ENCODE measurements around the gene AFAP1.

Gene AFAP1

GRCh38 chr4:7876201-7876875 lies 63.3 kb downstream of the AFAP1 start:
- Histone ChIP-seq H3K4me1 (ENCODE audit: insufficient read depth, low read length, poor library complexity, severe bottlenecking) (no peaks in the 10 kb centered on the region), H3K9ac (ENCODE audit: low read depth, low read length, poor library complexity, severe bottlenecking) (no peak overlapping the region), H3K4me2 (ENCODE audit: low read depth, low read length, poor library complexity, severe bottlenecking) (no peak overlapping the region), H2AFZ (ENCODE audit: low read length) (no peak overlapping the region), H3K9me3 (ENCODE audit: insufficient read depth, low read depth, low read length) (no peaks in the 10 kb centered on the region), H3F3A (ENCODE audit: low read depth) (no peaks in the 10 kb centered on the region), H3K79me2 (ENCODE audit: insufficient read depth, low read length) (no peaks in the 10 kb centered on the region), H3K4me3 (ENCODE audit: low read length, poor library complexity, severe bottlenecking) (no peak overlapping the region), H3K27me3 (ENCODE audit: insufficient read depth, low read length, poor library complexity, severe bottlenecking) (no peaks in the 10 kb centered on the region), H3K36me3 (ENCODE audit: insufficient read depth, low read length) (no peaks in the 10 kb centered on the region), H4K20me1 (ENCODE audit: insufficient read depth, low read length, poor library complexity, severe bottlenecking) (no peaks in the 10 kb centered on the region), H3K9me2 (replicated peaks; ENCODE audit: low read depth, low read length) (no peaks in the 10 kb centered on the region)
- no peak for TF ChIP-seq EZH2phosphoT487 (IDR thresholded peaks at IDR 0.05; ENCODE audit: borderline replicate concordance)
- no peak for TF ChIP-seq CTCF (conservative IDR thresholded peaks at IDR 0.05; ENCODE audit: low read length)

- no peaks in the 10 kb centered on the region for H4K20me1 ChIP-seq (ENCODE audit: insufficient read depth, low read length, poor library complexity, severe bottlenecking)
- H3K9me3 ChIP-seq (ENCODE audit: insufficient read depth, low read depth, low read length): no peaks in the 10 kb centered on the region
- H3K79me2 ChIP-seq (ENCODE audit: insufficient read depth, low read length): no peaks in the 10 kb centered on the region
These were observed 64.8 kb downstream of the AFAP1 start for GRCh38 chr4:7874838-7875237.

GRCh38 chr4:7873881-7874280 lies 65.8 kb downstream of the AFAP1 start:
- H3K27me3 ChIP-seq (ENCODE audit: insufficient read depth, low read length, poor library complexity, severe bottlenecking): no peaks in the 10 kb centered on the region
- H3K4me1 ChIP-seq (ENCODE audit: insufficient read depth, low read length, poor library complexity, severe bottlenecking): no peaks in the 10 kb centered on the region
- H4K20me1 ChIP-seq (ENCODE audit: insufficient read depth, low read length, poor library complexity, severe bottlenecking): no peaks in the 10 kb centered on the region
- no peak overlapping the region for H2AFZ ChIP-seq (ENCODE audit: low read length)
- H3K79me2 ChIP-seq (ENCODE audit: insufficient read depth, low read length): no peaks in the 10 kb centered on the region
- H3K4me2 ChIP-seq (ENCODE audit: low read depth, low read length, poor library complexity, severe bottlenecking): no peak overlapping the region
- no peak overlapping the region for H3K9ac ChIP-seq (ENCODE audit: low read depth, low read length, poor library complexity, severe bottlenecking)
- no peaks in the 10 kb centered on the region for H3K36me3 ChIP-seq (ENCODE audit: insufficient read depth, low read length)
- H3F3A ChIP-seq (ENCODE audit: low read depth): no peaks in the 10 kb centered on the region
- H3K9me3 ChIP-seq (ENCODE audit: insufficient read depth, low read depth, low read length): no peaks in the 10 kb centered on the region
- TF ChIP-seq CTCF (conservative IDR thresholded peaks at IDR 0.05; ENCODE audit: low read length) (no peak), EZH2phosphoT487 (IDR thresholded peaks at IDR 0.05; ENCODE audit: borderline replicate concordance) (no peak)
- H3K9me2 ChIP-seq (replicated peaks; ENCODE audit: low read depth, low read length): no peaks in the 10 kb centered on the region
- H3K4me3 ChIP-seq (ENCODE audit: low read length, poor library complexity, severe bottlenecking): no peak overlapping the region

More at GRCh38 chr4:7874838-7875237, 64.8 kb downstream of the AFAP1 start:
- Histone ChIP-seq H3K9me2 (replicated peaks; ENCODE audit: low read depth, low read length) (no peaks in the 10 kb centered on the region), H3K36me3 (ENCODE audit: insufficient read depth, low read length) (no peaks in the 10 kb centered on the region), H3F3A (ENCODE audit: low read depth) (no peaks in the 10 kb centered on the region), H3K9ac (ENCODE audit: low read depth, low read length, poor library complexity, severe bottlenecking) (no peak overlapping the region), H2AFZ (ENCODE audit: low read length) (no peak overlapping the region), H3K27me3 (ENCODE audit: insufficient read depth, low read length, poor library complexity, severe bottlenecking) (no peaks in the 10 kb centered on the region), H3K4me2 (ENCODE audit: low read depth, low read length, poor library complexity, severe bottlenecking) (no peak overlapping the region), H3K4me3 (ENCODE audit: low read length, poor library complexity, severe bottlenecking) (no peak overlapping the region), H3K4me1 (ENCODE audit: insufficient read depth, low read length, poor library complexity, severe bottlenecking) (no peaks in the 10 kb centered on the region)
- TF ChIP-seq EZH2phosphoT487 (IDR thresholded peaks at IDR 0.05; ENCODE audit: borderline replicate concordance): no peak
- no peak for TF ChIP-seq CTCF (conservative IDR thresholded peaks at IDR 0.05; ENCODE audit: low read length)

All from Loucy (cell line).